SK-N-SH (cell line): Measurements from ENCODE around the gene DRAP1.

Experiments
- ELF1 ChIP-seq: IDR thresholded peaks from 2 replicates; pipeline ENCODE4 v1.4.0; 2012
- EP300 ChIP-seq, 2 experiments: IDR thresholded peaks; 2 replicates each; pipeline versions ENCODE4 v1.4.0 to v1.6.1; 2012; ENCODE audit warnings: borderline replicate concordance in 1 of 2, low read depth in 1 of 2, low read length in 1 of 2
- GATA2 ChIP-seq: sonication (generic); formaldehyde crosslinking; IDR thresholded peaks from 2 replicates; pipeline ENCODE4 v1.5.0; 2020; ENCODE audit warnings: mild to moderate bottlenecking, missing genetic modification reagents
- POLR2AphosphoS5 ChIP-seq: IDR thresholded peaks from 2 replicates; pipeline ENCODE4 v1.6.1; 2012; ENCODE audit warnings: low read depth, low read length
- YY1 ChIP-seq: IDR thresholded peaks from 2 replicates; pipeline ENCODE4 v1.4.0; 2012; ENCODE audit warnings: low read depth, mild to moderate bottlenecking
- TF ChIP-seq, protein P1 (sequence below): fragments of 200-600 bp; sonication (generic); IDR thresholded peaks from 2 replicates; pipeline ENCODE4 v1.6.1; 2017; ENCODE audit warnings: antibody characterized with exemption, mild to moderate bottlenecking, moderate library complexity
- TF ChIP-seq, protein P2 (sequence below): IDR thresholded peaks from 2 replicates; pipeline ENCODE4 v1.6.1; 2012; ENCODE audit warnings: mild to moderate bottlenecking, low read depth, low read length, moderate library complexity
- TF ChIP-seq, protein P3 (sequence below): fragments of 150-350 bp; IDR thresholded peaks from 2 replicates; pipeline ENCODE4 v1.6.1; 2017; ENCODE audit warnings: antibody characterized with exemption, low read length, low read depth, borderline replicate concordance

DNA sequence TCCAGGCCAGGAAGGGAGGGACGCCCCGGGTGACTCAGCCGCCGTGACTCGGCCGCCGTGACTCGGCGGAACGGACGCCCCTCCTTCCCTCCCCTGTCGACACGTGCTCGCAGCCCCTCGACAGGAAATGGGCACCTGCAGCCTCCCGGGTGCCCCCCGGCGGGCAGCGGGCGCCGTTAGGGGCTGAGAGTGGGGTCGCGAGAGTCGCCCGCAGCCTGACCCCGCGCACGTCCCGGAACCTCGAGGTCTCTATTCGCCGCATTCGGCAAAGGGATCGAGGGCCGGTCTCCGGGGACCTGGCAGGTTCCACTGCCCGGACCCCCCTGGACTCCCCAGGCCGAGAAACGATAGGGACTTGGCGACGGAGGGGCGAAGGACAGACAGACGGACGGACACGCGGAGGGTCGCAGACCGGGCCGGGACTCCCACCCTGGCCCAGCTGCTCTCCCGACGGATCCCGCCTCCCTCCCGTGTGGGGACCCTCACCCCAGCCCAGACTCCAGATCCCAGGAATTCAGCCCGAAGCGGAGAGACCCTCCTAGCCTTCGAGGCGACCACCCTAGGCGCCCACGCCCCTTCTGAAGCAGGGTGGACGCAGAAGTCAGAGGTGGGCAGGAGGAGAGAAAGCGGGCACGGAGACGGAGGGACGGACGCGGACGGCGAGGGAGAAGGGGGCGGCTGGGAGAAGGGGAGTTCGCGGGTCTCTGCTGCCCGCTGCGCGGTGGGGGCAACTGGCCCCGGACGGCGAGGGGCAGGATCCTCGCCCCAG is 19.7 kb upstream of the DRAP1 start:
- TF ChIP-seq, protein P1, sequence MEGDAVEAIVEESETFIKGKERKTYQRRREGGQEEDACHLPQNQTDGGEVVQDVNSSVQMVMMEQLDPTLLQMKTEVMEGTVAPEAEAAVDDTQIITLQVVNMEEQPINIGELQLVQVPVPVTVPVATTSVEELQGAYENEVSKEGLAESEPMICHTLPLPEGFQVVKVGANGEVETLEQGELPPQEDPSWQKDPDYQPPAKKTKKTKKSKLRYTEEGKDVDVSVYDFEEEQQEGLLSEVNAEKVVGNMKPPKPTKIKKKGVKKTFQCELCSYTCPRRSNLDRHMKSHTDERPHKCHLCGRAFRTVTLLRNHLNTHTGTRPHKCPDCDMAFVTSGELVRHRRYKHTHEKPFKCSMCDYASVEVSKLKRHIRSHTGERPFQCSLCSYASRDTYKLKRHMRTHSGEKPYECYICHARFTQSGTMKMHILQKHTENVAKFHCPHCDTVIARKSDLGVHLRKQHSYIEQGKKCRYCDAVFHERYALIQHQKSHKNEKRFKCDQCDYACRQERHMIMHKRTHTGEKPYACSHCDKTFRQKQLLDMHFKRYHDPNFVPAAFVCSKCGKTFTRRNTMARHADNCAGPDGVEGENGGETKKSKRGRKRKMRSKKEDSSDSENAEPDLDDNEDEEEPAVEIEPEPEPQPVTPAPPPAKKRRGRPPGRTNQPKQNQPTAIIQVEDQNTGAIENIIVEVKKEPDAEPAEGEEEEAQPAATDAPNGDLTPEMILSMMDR = no peak; the same call in 1 of the 2 replicates
- TF ChIP-seq GATA2 (CRISPR knock-in tag) (no peak), POLR2AphosphoS5 (no peak), YY1 (peak; percentile 40; the same call in 1 of the 2 replicates), EP300 (IDR thresholded peaks at IDR 0.05; ENCODE audit: borderline replicate concordance in 1 of 2, low read depth in 1 of 2, low read length in 1 of 2) (peak in 1 of 2 experiments; percentile 61; a peak in 1 of 4 replicates), ELF1 (peak; percentile 3; the same call in 1 of the 2 replicates)
- TF ChIP-seq, protein P2, sequence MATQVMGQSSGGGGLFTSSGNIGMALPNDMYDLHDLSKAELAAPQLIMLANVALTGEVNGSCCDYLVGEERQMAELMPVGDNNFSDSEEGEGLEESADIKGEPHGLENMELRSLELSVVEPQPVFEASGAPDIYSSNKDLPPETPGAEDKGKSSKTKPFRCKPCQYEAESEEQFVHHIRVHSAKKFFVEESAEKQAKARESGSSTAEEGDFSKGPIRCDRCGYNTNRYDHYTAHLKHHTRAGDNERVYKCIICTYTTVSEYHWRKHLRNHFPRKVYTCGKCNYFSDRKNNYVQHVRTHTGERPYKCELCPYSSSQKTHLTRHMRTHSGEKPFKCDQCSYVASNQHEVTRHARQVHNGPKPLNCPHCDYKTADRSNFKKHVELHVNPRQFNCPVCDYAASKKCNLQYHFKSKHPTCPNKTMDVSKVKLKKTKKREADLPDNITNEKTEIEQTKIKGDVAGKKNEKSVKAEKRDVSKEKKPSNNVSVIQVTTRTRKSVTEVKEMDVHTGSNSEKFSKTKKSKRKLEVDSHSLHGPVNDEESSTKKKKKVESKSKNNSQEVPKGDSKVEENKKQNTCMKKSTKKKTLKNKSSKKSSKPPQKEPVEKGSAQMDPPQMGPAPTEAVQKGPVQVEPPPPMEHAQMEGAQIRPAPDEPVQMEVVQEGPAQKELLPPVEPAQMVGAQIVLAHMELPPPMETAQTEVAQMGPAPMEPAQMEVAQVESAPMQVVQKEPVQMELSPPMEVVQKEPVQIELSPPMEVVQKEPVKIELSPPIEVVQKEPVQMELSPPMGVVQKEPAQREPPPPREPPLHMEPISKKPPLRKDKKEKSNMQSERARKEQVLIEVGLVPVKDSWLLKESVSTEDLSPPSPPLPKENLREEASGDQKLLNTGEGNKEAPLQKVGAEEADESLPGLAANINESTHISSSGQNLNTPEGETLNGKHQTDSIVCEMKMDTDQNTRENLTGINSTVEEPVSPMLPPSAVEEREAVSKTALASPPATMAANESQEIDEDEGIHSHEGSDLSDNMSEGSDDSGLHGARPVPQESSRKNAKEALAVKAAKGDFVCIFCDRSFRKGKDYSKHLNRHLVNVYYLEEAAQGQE = peak; percentile 28; the same call in 1 of the 2 replicates
- TF ChIP-seq, protein P3, sequence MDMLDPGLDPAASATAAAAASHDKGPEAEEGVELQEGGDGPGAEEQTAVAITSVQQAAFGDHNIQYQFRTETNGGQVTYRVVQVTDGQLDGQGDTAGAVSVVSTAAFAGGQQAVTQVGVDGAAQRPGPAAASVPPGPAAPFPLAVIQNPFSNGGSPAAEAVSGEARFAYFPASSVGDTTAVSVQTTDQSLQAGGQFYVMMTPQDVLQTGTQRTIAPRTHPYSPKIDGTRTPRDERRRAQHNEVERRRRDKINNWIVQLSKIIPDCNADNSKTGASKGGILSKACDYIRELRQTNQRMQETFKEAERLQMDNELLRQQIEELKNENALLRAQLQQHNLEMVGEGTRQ = no peak
